Chondrocyte (in vitro differentiated cells): ENCODE results near the gene GPC6. TPM values are rescaled to one million over a fixed set of nuclear protein-coding genes. Genes with fewer than 3 reads are reported as not detected.

Source experiments
- DNase-seq: peaks from one replicate; pipeline ENCODE4 v3.0.0; 2021; ENCODE audit warnings: mixed read lengths, low spot score
- H3K27ac Mint-ChIP-seq: one replicate; pipeline ENCODE4 v1.8.0; 2021; ENCODE audit warnings: mild to moderate bottlenecking, moderate library complexity, mixed read lengths; ENCODE audit not compliant: unreplicated experiment
- H3K27me3 Mint-ChIP-seq: 2 replicates; pipeline ENCODE4 v1.8.0; 2021; ENCODE audit warnings: low read depth, mixed read lengths
- H3K36me3 Mint-ChIP-seq: 2 replicates; pipeline ENCODE4 v1.8.0; 2021; ENCODE audit warnings: low read depth, mixed read lengths
- H3K4me1 Mint-ChIP-seq: 2 replicates; pipeline ENCODE4 v1.8.0; 2021; ENCODE audit warnings: low read depth, mild to moderate bottlenecking, mixed read lengths
- H3K4me3 Mint-ChIP-seq: one replicate; pipeline ENCODE4 v1.8.0; 2021; ENCODE audit warnings: mild to moderate bottlenecking, moderate library complexity, mixed read lengths; ENCODE audit not compliant: unreplicated experiment
- H3K9me3 Mint-ChIP-seq: 2 replicates; pipeline ENCODE4 v1.8.0; 2021; ENCODE audit warnings: low read depth, mixed read lengths
- CTCF ChIP-seq: fragments of 200-600 bp; sonication (generic); IDR thresholded peaks from 2 replicates; pipeline ENCODE4 v1.5.0; 2021; ENCODE audit warnings: antibody characterized with exemption, mild to moderate bottlenecking, moderate library complexity
- total RNA-seq: library from RNA; stranded (reverse); gene quantifications from 3 replicates; pipeline ENCODE4 v1.2.1, GENCODE V29; 2021

The GPC6 gene
- total RNA-seq, 1 donor from 2014 or later, result 76.1 TPM

- no peak for TF ChIP-seq CTCF
- no peaks in the 10 kb centered on the region for H3K36me3 Mint-ChIP-seq
- no peaks in the 10 kb centered on the region for H3K9me3 Mint-ChIP-seq
- DNase-seq, result no peak
- no peak overlapping the region for H3K27ac Mint-ChIP-seq
- peaks cover 21% of the 10 kb centered on the region for H3K4me1 Mint-ChIP-seq
- H3K27me3 Mint-ChIP-seq, result no peaks in the 10 kb centered on the region
- no peak overlapping the region for H3K4me3 Mint-ChIP-seq
These were observed 146.2 kb downstream of the GPC6 start for GRCh38 chr13:93372856-93373255.

- no peak overlapping the region for H3K4me3 Mint-ChIP-seq
- peaks cover 7% of the 10 kb centered on the region for H3K4me1 Mint-ChIP-seq
- no peak for TF ChIP-seq CTCF
- H3K9me3 Mint-ChIP-seq, result no peaks in the 10 kb centered on the region
- no peaks in the 10 kb centered on the region for H3K27me3 Mint-ChIP-seq
- H3K27ac Mint-ChIP-seq, result no peak overlapping the region
- DNase-seq, result no peak
- H3K36me3 Mint-ChIP-seq, result no peaks in the 10 kb centered on the region
These were observed 148.9 kb downstream of the GPC6 start for GRCh38 chr13:93375491-93375890.

GRCh38 chr13:93377196-93377595, 150.6 kb downstream of the GPC6 start:
- no peak for DNase-seq
- Mint-ChIP-seq H3K27me3 (no peaks in the 10 kb centered on the region), H3K27ac (no peak overlapping the region), H3K9me3 (no peaks in the 10 kb centered on the region), H3K36me3 (no peaks in the 10 kb centered on the region), H3K4me1 (peaks cover 7% of the 10 kb centered on the region), H3K4me3 (no peak overlapping the region)
- TF ChIP-seq CTCF, result no peak

GRCh38 chr13:93378184-93378583, 151.6 kb downstream of the GPC6 start:
- H3K4me1 Mint-ChIP-seq, result peaks cover 5% of the 10 kb centered on the region
- no peaks in the 10 kb centered on the region for H3K27me3 Mint-ChIP-seq
- no peak for DNase-seq
- H3K27ac Mint-ChIP-seq, result no peak overlapping the region
- TF ChIP-seq CTCF, result no peak
- no peaks in the 10 kb centered on the region for H3K9me3 Mint-ChIP-seq
- H3K4me3 Mint-ChIP-seq, result no peak overlapping the region
- no peaks in the 10 kb centered on the region for H3K36me3 Mint-ChIP-seq

- no peak for TF ChIP-seq CTCF
- Mint-ChIP-seq H3K27ac (no peak overlapping the region), H3K27me3 (no peaks in the 10 kb centered on the region), H3K4me1 (peaks cover 16% of the 10 kb centered on the region), H3K4me3 (no peak overlapping the region), H3K9me3 (no peaks in the 10 kb centered on the region), H3K36me3 (no peaks in the 10 kb centered on the region)
- DNase-seq, result no peak
These were observed 159.5 kb downstream of the GPC6 start for GRCh38 chr13:93386116-93386515.
